HG03432 (cell line): Measurements from ENCODE around the gene PDE8A.
"Not testable (repeated sequence)": the region's sequence is repeated elsewhere in the genome, so short reads cannot be mapped to it uniquely, and the experiment has no call there.

Experiments used
- ATAC-seq: cut with Tn5 transposase; IDR thresholded peaks from one replicate; pipeline ENCODE4 v1.9.1; 2021; ENCODE audit warnings: mild to moderate bottlenecking, moderate library complexity; ENCODE audit not compliant: unreplicated experiment

Gene PDE8A

DNA sequence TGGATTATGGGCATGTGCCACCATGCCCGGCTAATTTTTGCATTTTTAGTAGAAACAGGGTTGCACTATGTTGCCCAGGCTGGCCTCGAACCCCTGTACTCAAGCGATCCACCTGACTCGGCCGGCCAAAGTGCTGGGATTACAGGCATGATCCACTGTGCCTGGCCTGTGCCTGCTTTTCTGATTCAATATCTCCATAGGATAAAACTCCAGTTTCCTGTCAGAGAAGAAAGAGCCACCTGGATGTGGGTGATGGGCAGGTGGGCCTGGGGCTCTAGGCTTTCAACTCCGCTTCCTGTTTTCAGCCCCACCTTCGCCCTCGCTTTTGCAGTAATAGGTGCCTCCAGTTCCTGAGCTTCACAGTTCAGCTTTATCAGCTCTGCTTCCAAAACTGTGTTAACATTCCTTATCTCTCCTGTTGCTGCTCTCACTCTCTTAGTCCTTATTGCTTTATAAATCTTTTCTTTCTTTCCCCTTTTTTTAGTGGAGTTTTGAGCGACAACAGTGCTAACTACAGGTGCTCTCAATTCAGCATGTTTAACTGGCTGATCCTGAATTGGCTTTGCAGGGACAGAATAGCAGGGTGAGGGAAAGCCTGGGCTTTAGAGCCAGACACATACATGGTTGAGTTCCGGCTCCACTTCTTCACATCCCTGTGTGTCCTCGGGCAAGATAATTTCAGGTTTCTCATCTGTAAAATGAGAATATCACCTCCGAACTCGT is 21.1 kb upstream of the PDE8A start:
- no peak for ATAC-seq

DNA sequence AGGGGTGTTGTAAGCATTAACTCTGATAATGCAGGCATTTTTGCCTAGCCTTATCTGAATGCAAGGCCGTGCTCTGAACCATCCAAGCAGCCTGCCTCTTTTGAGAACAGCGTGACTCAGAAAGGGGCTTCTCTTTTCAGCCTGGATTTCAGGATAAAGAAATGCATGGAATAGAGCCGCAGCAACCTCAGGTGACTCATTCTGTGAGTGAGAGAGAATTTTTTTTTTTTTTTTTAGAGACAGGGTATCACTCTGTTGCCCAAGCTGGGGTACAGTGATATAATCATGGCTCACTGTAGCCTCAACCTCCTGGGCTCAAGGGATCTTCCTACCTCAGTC is 20.6 kb upstream of the PDE8A start:
- ATAC-seq = no peak

DNA sequence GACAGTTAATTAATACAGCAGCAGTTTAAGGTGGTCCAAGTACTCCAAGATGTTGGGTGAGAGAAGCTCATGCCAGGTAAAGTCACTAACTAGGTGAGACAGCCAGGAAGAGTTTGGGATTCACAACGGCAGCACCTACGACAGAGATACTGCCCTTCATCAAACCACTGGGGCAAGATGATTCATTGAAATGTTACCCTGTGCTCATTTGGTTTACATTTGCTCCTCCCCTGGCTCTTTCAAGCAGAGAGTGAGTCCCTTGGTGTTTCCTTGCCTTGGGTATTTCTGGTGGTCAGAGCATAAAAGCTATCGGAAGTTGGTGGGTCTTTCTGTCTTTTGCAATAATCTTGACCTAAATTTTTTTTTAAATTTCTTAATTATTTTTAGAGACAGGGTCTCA is 19.9 kb upstream of the PDE8A start:
- ATAC-seq = no peak

DNA sequence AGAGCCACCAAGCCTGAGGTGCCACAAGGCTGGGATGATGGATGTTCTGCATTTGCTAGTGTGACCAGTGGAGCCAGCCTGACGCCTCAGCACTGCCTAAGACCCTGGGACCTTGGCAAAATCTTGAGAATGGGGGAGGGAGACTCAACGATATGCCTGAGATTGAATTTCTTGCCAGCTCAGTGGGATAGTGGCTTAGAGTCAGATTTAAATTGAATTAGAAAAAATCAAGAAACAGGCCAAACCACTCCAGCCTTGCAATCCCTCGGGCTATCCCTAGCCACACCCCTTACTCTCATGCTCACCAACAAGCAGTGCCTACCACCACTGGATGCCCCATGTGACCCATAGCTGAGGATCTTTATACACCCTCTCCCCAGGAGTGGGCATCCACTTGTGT is 18.7 kb upstream of the PDE8A start:
- no peak for ATAC-seq

DNA sequence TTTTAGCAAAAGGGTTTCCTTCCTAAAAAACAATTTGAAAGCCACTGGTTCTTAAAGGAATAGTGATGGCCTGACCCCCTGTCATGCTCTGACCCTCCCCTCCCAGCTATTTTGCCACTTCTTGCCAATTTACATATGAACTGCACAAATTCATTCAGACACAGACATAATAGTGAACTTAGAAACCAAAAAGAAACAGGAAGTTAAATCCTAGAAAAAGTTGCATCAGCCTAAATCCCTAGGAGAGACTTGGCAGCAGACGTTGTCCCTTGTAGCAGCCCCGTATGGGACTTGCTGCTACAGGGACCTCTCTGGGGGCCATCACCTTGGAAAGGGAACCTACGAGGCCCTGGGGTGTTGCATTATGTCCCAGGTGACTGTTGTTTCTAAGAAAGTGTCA is 14.3 kb upstream of the PDE8A start:
- no peak for ATAC-seq

DNA sequence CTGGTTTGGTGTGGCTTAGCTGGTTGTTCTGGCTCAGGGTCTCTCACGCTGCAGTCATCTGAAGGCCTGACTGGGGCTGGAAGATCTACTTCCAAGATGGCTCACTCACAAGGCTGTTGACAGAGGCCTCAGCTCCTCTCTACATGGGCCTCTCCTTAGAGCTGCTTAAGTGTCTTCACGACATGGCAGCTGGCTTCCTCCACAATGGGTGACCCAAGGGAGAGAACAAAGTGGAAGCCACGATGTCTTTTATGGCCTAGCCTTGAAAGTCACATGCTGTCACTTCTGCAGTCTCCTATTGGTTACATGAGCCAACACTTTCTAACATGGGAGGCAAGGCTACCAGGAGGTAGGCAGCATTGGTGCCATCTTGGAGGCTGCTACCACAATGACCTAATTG is 13.4 kb upstream of the PDE8A start:
- ATAC-seq = no peak

DNA sequence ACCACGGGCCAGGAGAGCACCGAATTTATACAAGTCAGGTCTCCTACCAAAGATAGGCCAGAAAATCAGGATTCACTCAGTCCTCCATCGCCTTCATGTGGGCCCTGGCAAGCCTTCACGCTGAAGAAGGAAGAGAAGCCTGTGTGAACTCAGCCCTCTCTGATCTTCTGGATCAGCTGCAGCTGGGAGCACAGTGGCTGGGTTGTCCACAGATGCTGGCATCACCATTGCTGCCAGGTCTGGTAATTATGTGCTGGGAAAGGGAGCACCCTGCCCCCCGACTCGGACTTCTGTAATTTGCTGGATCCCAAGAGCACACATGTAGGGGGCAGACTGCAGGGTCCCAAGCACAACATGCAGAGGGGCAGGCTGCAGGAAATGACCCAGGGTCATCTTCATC is 12.4 kb upstream of the PDE8A start:
- ATAC-seq = no peak

DNA sequence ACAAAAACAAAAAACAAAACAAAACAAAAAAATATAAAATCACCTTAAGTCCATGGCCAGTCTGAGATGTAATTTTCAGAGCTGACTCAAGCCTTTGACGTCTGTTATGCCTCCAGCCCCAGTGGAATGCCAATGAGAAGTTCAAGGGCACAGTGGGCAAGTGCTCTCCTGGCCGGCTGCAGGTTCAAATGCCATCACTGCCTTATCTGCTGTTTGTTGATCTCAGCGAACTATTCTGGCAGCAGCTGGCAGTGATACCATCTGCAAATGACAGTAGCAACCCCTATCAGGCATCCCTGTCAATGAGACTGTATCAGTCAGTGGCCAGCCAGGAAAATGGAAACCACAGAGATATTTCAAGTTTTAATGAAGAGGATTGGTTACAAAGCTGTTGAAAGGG is 10.8 kb upstream of the PDE8A start:
- no peak for ATAC-seq

DNA sequence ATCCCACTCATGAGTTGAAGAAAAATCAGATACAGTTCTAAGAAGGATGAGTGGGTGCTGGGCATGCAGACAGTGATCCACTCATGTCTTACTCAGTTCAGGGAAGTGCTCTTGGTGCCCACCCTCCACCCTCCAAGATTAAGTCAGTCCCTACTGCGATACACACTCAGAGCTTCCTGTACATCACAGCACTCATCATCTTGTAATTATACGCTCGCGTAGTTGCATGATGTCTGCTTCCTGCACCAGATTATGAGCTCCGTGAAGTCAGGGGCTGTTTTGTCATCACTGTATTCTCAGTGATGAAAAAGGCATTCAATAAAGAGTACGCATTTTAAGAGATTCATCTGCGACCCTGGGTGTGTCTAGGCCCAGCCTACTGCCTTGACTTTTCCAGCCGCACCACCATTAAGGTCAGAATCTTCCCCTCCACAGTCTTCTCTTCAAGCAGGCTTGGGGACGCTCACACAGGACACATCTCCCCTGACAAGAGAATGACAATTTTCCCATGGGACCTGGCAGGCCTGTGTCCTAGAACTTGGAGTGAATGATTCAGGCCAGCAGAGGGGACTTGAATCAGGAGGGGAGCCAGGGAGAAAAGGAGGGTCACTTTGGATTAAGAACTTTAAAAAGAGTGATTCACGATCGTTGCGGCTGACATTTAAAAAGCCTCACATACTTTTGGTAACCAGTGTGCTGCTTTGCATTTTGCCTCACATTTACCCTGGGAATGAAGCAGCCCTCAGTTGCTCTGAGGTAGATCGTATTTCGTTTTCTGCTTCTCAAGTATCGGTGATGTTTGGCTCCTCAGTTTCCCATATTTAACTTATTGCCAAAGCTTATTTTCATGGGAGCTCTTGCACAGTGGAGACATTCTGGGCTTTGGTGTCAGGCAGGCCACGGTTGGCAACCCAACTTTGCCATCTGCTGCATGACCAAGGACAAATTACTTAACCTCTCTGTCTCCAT is 7.9 kb upstream of the PDE8A start:
- no peak for ATAC-seq

DNA sequence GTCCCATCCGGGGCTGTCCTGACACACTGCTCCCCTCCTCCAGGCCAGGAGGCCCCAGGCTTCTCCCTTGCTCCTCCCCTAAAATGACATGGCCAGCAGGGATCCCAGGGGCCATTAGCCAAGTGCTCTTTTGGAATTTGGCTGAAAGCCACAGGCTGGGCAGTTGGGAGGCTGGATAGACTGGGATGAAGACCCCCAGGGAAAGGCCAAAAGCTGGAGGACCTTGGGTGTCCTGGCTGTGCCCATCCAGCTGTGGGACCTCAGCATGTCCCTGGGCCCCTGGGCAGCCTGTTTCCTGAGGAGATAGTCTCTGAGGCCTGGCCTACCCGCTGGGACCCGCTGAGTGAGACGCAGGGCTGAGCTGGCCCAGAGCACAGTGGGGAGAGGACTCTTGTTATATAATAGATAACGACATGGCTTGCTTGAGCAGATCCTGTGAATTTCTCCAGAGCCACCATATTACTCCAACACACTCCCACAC is 5.7 kb upstream of the PDE8A start:
- no peak for ATAC-seq

DNA sequence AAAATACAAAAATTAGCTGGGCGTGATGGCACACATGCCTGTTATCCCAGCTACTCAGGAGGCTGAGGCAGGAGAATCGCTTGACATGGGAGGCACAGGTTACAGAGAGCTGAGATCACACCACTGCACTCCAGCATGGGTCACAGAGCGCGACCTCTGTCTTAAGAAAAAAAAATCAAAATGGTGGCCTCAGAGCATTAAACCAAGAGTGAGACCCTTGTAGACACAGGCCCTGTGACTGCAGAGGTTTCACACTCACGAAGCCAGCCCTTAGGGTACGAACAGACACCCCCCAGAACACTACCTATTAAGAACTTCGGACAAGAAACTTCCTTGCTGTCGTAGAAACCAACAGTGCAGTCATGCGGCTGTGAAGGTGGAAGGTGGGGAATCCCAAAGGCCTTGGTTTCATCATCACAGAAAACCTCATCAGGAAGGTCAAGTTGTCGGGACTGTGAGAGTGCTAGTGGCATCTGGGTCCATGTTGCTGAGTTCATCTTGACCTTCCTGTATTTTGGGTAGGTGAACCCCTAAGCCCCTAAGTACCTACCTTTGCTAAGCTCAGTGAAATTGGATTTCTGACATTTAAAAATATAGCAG is 4.8 kb upstream of the PDE8A start:
- ATAC-seq = no peak

DNA sequence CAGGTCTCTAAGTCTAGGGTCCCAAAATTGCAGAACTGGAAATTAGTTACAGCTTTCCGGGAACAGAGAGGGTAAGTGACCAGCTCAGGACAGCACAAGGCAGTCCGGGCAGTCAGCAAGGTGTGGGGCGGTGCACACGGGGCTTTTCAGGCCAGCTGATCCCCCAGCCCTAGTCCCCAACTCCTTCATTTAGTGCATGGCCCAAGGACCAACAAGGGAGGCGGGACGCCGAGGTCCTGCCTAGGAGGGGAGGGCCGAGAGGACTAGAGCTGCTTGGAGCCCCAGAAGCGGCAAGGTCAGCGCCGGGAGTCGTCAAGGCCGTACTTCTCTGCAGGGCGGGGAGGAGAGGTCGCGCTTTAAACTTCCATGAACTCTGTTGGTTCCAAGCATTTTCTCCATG is 2.0 kb upstream of the PDE8A start:
- no peak for ATAC-seq

DNA sequence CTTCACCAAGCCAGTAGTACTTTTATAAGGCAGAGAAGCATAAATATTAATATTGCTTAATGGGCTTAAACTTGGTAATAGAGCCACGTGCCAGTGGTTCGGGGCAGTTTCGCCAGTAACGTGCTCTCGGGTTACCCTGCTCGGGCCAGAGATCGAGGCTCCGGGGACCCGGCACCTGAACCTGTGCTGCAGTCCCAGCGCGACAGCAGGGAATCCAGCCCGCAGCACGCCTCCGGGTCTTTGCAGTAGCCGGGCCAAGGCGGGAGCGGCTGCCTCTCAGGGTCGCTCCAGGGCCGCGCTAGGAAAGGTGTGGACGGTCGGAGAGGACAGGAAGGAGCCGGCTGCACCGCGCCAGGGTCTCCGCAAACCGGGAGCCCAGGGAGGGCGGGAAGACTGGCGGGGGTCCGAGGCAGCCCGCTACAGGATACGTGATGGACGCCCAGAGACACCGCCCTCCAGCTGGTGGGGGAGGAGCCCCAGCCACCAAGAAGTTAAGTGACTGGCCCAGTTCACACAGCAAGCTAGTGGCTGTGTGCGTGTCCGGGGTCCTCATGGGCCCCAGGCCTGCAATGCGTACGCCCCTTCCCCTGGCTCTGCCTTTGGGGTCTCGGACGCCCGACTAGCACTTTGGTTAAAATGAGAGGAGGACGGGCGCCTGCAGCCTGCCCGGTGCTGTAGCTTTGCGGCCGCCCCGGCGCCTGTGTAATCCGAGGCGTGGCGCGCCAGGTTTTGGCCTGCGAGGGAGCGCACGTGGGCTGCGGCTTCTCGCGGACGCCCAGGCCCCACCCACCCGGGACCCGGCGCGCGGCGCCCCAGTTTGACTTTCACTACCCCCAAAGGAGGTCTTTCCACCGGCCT is 1.2 kb upstream of the PDE8A start:
- ATAC-seq = peak; percentile 60

DNA sequence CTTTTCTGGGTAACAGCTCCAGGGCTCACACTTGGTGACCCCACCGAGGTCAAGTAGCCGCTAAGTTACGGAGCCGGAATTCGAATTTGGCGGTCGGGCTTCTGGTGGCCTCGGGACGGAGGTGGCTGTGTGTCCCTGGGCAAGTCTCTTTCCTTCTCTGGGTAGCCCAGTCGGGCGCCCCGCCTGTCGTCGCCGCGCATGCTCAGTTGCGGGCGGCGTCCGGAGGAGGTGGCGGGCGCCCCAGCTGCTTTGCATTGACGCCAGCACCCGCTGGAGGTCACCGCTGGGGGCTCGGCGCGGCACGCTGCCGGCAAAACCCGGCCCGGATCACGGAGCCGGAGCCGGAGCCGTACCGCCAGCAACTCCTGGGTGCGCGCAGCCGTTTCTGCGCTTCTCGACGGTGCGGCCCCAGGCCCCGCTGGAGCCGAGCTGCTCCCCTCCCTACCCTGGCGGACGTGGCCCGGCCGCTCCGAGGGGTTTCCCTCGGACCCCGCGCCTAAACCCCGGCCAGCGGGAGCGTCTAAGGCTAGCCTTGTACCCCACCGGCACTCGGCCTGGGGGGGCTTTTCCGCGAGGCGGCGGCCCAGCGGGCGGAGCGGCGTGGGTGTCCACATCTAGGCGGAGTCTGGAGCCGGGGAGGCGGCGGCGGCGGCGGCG is 474 bp upstream of the PDE8A start:
- ATAC-seq = peak; percentile 74

DNA sequence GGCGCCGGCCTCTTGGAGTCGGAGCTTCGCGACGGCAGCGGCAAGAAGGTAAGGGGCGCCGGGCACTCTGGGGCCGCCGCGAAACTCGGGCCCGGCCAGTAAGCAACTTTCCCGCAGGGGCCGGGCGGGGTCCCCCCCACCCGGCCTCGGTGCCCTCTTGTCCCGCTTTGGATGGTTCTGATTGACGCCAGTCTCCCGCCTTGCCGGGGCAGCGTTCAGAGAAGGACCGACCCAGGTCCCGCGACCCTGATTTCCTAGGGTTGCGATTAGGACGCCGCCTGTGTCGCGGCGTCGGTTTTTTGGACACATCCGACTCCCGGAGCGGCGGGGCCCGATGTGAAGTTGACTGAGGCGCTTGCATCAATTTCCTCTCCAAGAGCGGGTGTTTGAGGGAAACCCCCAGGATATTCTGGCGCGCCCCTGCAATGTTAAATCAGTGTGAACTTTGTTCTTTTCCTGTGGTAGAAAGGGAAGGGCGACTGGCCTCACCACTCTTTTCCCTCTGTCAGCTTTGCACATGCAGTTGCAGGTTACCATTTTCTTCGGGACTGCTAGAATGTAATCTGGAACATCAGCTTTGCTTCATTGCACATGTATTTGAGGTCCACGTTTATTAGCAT is 755 bp downstream of the PDE8A start:
- no peak for ATAC-seq

DNA sequence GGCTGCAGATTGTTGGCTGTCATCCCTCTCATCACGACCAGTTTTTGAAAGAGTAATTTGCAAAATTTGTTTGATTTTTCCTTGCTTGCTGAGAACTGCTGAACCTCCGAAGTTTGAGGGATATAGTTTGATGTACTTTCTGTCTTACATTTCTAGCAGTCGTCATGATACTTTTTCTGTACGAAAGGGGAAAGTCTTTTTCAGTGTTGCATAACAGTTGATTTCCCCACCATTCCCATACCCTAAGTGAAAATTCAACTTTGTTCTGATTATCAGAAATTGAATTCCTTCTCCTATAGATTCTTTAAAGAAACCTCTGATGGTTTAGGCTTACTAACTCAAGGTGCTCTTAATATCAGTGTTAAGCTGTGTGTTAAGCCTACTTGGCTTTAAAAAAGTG is 1.6 kb downstream of the PDE8A start:
- ATAC-seq = no peak

DNA sequence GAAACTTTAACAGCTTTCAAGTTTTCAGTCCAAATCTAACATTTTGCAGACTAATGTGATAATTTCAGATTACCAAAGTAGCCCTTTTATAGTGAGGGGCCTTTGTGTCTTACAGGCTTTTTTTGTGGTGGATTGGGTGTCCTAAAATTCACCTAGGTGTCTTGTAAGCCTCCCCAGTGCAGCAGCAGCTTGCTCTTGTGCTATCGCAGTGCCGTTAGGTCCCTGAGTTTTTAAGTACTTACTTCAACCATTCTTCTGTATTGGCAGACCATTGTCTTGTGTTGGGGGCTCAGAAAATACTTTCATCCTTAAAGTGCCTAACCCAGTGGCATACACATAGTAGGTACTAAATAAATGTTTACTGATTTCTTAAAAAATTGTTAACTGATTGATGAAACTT is 2.1 kb downstream of the PDE8A start:
- ATAC-seq = no peak

DNA sequence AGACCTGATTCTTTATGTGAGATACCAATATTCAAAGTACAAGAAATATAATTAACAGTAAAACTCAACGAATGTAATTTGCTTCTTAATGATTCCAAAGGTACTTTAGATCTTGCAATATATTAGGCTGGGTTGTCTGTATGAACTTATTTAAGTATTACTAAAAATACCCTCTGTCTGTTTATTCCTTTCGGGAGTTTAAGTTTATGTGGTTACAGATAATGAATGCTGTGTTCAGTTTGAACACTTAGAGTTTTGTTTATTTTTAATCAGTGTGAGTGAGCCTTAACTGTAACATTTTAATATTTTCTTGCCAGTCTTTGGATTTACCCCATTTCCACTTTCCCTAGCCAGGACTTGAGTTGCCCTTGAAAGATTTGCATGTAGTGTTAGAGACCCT is 3.5 kb downstream of the PDE8A start:
- no peak for ATAC-seq

DNA sequence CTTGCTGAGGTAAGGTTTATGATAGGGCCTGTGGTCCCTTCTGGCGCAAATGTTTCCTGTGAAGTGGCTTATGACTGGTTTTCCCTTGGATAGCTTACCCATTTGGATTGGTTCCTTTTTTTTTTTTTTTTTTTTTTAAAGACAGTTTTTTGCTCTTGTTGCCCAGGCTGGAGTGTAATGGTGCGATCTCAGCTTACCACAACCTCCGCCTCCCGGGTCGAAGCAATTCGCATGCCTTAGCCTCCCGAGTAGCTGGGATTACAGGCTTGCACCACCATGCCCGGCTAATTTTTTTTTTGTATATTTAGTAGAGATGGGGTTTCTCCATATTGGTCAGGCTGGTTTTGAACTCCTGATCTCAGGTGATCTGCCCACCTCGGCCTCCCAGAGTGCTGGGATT is 5.7 kb downstream of the PDE8A start:
- not testable (repeated sequence) for ATAC-seq
